IMR-90 (cell line): Measurements from ENCODE around the gene CCDC117.

ENCODE experiments used
- BHLHE40 ChIP-seq: fragments of 150-350 bp; IDR thresholded peaks from 2 replicates; pipeline ENCODE4 v1.6.1; 2016; ENCODE audit warnings: mild to moderate bottlenecking, low read depth, low read length
- ELK1 ChIP-seq: fragments of 150-350 bp; IDR thresholded peaks from 2 replicates; pipeline ENCODE4 v1.6.1; 2016; ENCODE audit warnings: low read depth, mild to moderate bottlenecking, low read length, moderate library complexity, borderline replicate concordance
- RCOR1 ChIP-seq: IDR thresholded peaks from 2 replicates; pipeline ENCODE4 v1.6.1; 2012; ENCODE audit warnings: mild to moderate bottlenecking, low read length, improper control_type of control experiment; ENCODE audit not compliant: insufficient replicate concordance
- TF ChIP-seq, protein P1 (sequence below): conservative IDR thresholded peaks from 2 replicates; pipeline ENCODE4 v1.5.1; 2012; ENCODE audit warnings: mild to moderate bottlenecking, low read depth, low read length, improper control_type of control experiment

GRCh38 chr22:28769394-28770085, 3.0 kb upstream of the CCDC117 start:
- no peak for TF ChIP-seq RCOR1
- no peak for TF ChIP-seq BHLHE40
- TF ChIP-seq ELK1, result no peak
- TF ChIP-seq, protein P1, sequence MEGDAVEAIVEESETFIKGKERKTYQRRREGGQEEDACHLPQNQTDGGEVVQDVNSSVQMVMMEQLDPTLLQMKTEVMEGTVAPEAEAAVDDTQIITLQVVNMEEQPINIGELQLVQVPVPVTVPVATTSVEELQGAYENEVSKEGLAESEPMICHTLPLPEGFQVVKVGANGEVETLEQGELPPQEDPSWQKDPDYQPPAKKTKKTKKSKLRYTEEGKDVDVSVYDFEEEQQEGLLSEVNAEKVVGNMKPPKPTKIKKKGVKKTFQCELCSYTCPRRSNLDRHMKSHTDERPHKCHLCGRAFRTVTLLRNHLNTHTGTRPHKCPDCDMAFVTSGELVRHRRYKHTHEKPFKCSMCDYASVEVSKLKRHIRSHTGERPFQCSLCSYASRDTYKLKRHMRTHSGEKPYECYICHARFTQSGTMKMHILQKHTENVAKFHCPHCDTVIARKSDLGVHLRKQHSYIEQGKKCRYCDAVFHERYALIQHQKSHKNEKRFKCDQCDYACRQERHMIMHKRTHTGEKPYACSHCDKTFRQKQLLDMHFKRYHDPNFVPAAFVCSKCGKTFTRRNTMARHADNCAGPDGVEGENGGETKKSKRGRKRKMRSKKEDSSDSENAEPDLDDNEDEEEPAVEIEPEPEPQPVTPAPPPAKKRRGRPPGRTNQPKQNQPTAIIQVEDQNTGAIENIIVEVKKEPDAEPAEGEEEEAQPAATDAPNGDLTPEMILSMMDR, result no peak
